Hematopoietic multipotent progenitor cell treated with erythropoietin and hydrocortisone succinate and interleukin-3 and kit ligand, for 8 days (in vitro differentiated cells): ENCODE data around the gene USF2.
A peak's percentile ranks its signal among the peaks of the same experiment; 100 is the strongest.
"Not testable (repeated sequence)": the region's sequence is repeated elsewhere in the genome, so short reads cannot be mapped to it uniquely, and the experiment has no call there.

ENCODE experiments used
- DNase-seq: peaks from one replicate; pipeline ENCODE4 v3.0.0-alpha.2; 2015

USF2 gene

GRCh38 chr19:35268536-35269437 lies at the start of gene USF2:
Gene USF2 (plus strand): TSS chr19:35268962. CDS start chr19:35269102, 140 bp downstream.
- peak; percentile 79 for DNase-seq

- DNase-seq = no peak
Measured at GRCh38 chr19:35219008-35219407, 49.8 kb upstream of the USF2 start.

GRCh38 chr19:35220315-35220921 lies 48.3 kb upstream of the USF2 start:
- peak; percentile 93 for DNase-seq

GRCh38 chr19:35220973-35221590 lies 47.7 kb upstream of the USF2 start:
- not testable (repeated sequence) for DNase-seq

- no peak for DNase-seq
Measured at GRCh38 chr19:35222373-35223015, 46.3 kb upstream of the USF2 start.

GRCh38 chr19:35223084-35223790 lies 45.5 kb upstream of the USF2 start:
- DNase-seq = peak; percentile 47

- no peak for DNase-seq
Measured at GRCh38 chr19:35223862-35224505, 44.8 kb upstream of the USF2 start.

- DNase-seq = peak; percentile 75
Measured at GRCh38 chr19:35224681-35225571, 43.8 kb upstream of the USF2 start.

- no peak for DNase-seq
Measured at GRCh38 chr19:35225951-35226350, 42.8 kb upstream of the USF2 start.

GRCh38 chr19:35226748-35227147 lies 42.0 kb upstream of the USF2 start:
- DNase-seq = no peak

- no peak for DNase-seq
Measured at GRCh38 chr19:35228177-35228930, 40.4 kb upstream of the USF2 start, which contains the start of gene FAM187B. Gene FAM187B (minus strand): TSS chr19:35228739. CDS start chr19:35228680, 59 bp downstream.

GRCh38 chr19:35229601-35230000 lies 39.2 kb upstream of the USF2 start:
- no peak for DNase-seq

GRCh38 chr19:35231956-35232645 lies 36.7 kb upstream of the USF2 start:
- DNase-seq = no peak

- no peak for DNase-seq
Measured at GRCh38 chr19:35232912-35233311, 35.9 kb upstream of the USF2 start.

GRCh38 chr19:35236638-35237400 lies 31.9 kb upstream of the USF2 start:
- DNase-seq = peak; percentile 45

GRCh38 chr19:35239597-35239996 lies 29.2 kb upstream of the USF2 start:
- not testable (repeated sequence) for DNase-seq

- DNase-seq = no peak
Measured at GRCh38 chr19:35240327-35240726, 28.4 kb upstream of the USF2 start.

GRCh38 chr19:35241417-35241816 lies 27.3 kb upstream of the USF2 start:
- DNase-seq = no peak
